ENCODE results near the gene MBD3L1.

DNA sequence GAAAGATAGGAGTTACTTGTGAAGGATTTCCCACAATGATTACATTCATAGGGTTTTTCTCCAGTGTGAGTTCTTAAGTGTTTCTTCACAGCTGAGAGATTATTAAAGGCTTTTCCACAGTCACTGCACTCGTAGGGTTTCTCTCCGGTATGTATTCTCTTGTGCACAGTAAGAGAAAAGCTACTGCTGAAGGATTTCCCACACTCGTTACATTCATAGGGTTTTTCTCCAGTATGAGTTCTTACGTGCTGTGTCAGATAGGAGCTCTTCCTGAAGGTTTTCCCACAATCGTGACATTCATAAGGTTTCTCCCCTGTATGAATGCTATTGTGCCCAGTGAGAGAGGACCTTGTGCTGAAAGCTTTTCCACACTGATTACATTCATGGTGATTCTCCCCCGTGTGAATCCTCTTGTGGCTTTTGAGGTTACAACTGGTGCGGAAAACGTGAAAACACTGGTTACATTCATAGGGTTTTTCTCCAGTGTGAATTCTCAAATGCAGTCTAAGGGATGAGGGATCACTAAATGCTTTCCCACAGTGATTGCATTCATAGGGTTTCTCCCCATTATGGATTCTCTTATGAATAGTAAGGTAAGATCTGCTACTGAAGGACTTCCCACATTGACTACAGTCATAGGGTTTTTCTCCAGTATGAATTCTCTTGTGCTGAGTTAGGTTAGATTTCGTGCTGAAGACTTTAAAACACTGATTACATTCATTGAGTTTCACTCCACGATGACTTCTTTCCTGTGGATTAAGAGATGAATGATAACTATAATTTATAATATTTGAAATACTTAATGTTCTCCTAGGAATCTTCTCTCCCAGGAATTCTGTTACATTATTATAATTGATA is 20.6 kb upstream of the MBD3L1 start:
- TF ChIP-seq, protein P1, sequence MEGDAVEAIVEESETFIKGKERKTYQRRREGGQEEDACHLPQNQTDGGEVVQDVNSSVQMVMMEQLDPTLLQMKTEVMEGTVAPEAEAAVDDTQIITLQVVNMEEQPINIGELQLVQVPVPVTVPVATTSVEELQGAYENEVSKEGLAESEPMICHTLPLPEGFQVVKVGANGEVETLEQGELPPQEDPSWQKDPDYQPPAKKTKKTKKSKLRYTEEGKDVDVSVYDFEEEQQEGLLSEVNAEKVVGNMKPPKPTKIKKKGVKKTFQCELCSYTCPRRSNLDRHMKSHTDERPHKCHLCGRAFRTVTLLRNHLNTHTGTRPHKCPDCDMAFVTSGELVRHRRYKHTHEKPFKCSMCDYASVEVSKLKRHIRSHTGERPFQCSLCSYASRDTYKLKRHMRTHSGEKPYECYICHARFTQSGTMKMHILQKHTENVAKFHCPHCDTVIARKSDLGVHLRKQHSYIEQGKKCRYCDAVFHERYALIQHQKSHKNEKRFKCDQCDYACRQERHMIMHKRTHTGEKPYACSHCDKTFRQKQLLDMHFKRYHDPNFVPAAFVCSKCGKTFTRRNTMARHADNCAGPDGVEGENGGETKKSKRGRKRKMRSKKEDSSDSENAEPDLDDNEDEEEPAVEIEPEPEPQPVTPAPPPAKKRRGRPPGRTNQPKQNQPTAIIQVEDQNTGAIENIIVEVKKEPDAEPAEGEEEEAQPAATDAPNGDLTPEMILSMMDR (conservative IDR thresholded peaks at IDR 0.05 in 1 of 2, IDR thresholded peaks at IDR 0.05 in 1 of 2; ENCODE audit: low read depth in 1 of 2, low read length in 2 of 2) = no peak
- TF ChIP-seq EZH2 (IDR thresholded peaks at IDR 0.05; ENCODE audit: low read length, missing control alignments) = no peak

All from fibroblast of lung (primary cell).